Neural cell (in vitro differentiated cells): ENCODE measurements around the gene M1AP.

Source experiments
- EP300 ChIP-seq: fragments of 450-650 bp; conservative IDR thresholded peaks from 2 replicates; pipeline ENCODE4 v1.6.1; 2014; ENCODE audit warnings: antibody characterized with exemption, mild to moderate bottlenecking, moderate library complexity; ENCODE audit not compliant: poor library complexity, severe bottlenecking
- EZH2 ChIP-seq: fragments of 200-600, 300-800 bp; shearing (Covaris generic), sonication (generic); IDR thresholded peaks from 2 replicates; pipeline ENCODE4 v1.6.1; 2014; ENCODE audit warnings: antibody characterized with exemption, low read length, borderline replicate concordance, mild to moderate bottlenecking; ENCODE audit not compliant: insufficient read depth, poor library complexity, severe bottlenecking
- MXI1 ChIP-seq: fragments of 450-650 bp; conservative IDR thresholded peaks from 2 replicates; pipeline ENCODE4 v1.6.1; 2014; ENCODE audit warnings: antibody characterized with exemption, mild to moderate bottlenecking; ENCODE audit not compliant: poor library complexity, severe bottlenecking
- POLR2AphosphoS5 ChIP-seq: IDR thresholded peaks from 2 replicates; pipeline ENCODE4 v1.6.1; 2012
- RAD21 ChIP-seq: fragments of 450-650 bp; conservative IDR thresholded peaks from 2 replicates; pipeline ENCODE4 v1.6.1; 2014; ENCODE audit warnings: antibody characterized with exemption, mild to moderate bottlenecking, moderate library complexity
- SMC3 ChIP-seq: fragments of 450-650 bp; conservative IDR thresholded peaks from 2 replicates; pipeline ENCODE4 v1.6.1; 2014; ENCODE audit warnings: antibody characterized with exemption, mild to moderate bottlenecking, moderate library complexity; ENCODE audit not compliant: poor library complexity
- TAF1 ChIP-seq: IDR thresholded peaks from 2 replicates; pipeline ENCODE4 v1.6.1; 2012; ENCODE audit warnings: low read depth
- TF ChIP-seq, protein P1 (sequence below): fragments of 450-650 bp; IDR thresholded peaks from 2 replicates; pipeline ENCODE4 v1.5.1; 2014; ENCODE audit warnings: antibody characterized with exemption, mild to moderate bottlenecking, moderate library complexity; ENCODE audit not compliant: poor library complexity, severe bottlenecking
- TF ChIP-seq, protein P2 (sequence below): IDR thresholded peaks from 2 replicates; pipeline ENCODE4 v1.6.1; 2012; ENCODE audit warnings: borderline replicate concordance

DNA sequence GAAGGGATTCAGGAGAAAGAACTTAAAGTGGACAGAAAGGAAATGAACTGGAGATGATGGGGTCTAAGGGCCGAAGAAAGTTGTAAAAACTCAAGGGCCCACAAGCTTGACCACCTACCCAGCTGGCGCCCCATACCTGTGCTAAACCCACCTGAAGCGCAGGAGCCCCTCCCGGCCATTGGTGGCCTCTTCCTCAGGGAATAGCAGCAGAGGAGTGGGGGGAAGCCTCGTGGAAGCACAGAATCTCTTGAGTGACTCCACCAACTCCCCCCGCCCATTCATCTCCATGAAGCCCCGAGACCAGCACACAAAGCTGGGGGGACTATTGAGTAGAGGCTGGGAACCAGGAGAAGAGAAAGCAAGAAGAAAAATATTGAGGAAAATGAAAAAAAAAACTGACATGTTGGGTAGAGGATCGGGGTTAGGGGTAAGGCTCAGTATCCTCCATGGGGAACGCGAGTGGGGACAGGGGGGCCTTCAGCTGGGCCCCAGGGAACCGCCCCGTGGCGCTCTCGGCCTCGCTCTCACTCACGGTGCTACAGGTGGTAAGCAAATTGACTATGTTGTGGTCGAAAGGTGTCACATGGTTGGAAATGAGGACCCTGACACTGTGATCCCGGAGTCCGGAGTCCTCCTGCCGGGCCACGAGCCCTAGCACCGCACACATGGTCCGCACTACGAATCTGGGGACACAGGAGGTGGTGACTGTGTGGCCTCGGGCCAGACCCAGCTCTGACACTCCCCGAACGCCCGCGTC is 119.4 kb downstream of the M1AP start:
- TF ChIP-seq, protein P1, sequence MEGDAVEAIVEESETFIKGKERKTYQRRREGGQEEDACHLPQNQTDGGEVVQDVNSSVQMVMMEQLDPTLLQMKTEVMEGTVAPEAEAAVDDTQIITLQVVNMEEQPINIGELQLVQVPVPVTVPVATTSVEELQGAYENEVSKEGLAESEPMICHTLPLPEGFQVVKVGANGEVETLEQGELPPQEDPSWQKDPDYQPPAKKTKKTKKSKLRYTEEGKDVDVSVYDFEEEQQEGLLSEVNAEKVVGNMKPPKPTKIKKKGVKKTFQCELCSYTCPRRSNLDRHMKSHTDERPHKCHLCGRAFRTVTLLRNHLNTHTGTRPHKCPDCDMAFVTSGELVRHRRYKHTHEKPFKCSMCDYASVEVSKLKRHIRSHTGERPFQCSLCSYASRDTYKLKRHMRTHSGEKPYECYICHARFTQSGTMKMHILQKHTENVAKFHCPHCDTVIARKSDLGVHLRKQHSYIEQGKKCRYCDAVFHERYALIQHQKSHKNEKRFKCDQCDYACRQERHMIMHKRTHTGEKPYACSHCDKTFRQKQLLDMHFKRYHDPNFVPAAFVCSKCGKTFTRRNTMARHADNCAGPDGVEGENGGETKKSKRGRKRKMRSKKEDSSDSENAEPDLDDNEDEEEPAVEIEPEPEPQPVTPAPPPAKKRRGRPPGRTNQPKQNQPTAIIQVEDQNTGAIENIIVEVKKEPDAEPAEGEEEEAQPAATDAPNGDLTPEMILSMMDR: no peak
- TF ChIP-seq POLR2AphosphoS5 (no peak), RAD21 (no peak), EZH2 (no peak), EP300 (no peak), MXI1 (no peak), SMC3 (no peak), TAF1 (no peak)
- TF ChIP-seq, protein P2, sequence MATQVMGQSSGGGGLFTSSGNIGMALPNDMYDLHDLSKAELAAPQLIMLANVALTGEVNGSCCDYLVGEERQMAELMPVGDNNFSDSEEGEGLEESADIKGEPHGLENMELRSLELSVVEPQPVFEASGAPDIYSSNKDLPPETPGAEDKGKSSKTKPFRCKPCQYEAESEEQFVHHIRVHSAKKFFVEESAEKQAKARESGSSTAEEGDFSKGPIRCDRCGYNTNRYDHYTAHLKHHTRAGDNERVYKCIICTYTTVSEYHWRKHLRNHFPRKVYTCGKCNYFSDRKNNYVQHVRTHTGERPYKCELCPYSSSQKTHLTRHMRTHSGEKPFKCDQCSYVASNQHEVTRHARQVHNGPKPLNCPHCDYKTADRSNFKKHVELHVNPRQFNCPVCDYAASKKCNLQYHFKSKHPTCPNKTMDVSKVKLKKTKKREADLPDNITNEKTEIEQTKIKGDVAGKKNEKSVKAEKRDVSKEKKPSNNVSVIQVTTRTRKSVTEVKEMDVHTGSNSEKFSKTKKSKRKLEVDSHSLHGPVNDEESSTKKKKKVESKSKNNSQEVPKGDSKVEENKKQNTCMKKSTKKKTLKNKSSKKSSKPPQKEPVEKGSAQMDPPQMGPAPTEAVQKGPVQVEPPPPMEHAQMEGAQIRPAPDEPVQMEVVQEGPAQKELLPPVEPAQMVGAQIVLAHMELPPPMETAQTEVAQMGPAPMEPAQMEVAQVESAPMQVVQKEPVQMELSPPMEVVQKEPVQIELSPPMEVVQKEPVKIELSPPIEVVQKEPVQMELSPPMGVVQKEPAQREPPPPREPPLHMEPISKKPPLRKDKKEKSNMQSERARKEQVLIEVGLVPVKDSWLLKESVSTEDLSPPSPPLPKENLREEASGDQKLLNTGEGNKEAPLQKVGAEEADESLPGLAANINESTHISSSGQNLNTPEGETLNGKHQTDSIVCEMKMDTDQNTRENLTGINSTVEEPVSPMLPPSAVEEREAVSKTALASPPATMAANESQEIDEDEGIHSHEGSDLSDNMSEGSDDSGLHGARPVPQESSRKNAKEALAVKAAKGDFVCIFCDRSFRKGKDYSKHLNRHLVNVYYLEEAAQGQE: no peak
